Measurements from ENCODE around the gene PPP6R2.
"Not testable (repeated sequence)": the region's sequence is repeated elsewhere in the genome, so short reads cannot be mapped to it uniquely, and the experiment has no call there.

The PPP6R2 gene

DNA sequence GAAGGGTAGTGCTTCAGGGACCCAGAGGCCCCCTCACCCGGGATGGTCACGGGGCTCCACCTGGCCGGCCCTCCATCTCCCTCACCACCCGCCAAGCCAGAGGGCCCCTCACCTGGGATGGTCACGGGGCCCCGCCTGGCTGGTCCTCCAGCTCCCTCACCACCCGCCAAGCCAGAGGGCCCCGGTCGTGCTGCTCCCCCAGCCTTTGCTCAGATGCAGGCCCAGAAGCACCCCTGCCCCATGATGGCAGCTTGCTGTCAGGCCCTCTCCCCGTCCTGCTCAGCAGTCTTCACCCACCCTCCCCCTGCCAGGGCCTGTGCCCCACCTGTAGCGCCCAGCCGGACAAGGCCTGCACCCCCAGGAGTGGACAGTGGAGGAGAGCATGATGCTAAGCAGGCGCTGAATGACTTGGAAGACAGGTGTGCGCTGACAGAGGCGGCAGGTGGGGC lies 23.6 kb upstream of the PPP6R2 start:
- DNase-seq: no peak

DNA sequence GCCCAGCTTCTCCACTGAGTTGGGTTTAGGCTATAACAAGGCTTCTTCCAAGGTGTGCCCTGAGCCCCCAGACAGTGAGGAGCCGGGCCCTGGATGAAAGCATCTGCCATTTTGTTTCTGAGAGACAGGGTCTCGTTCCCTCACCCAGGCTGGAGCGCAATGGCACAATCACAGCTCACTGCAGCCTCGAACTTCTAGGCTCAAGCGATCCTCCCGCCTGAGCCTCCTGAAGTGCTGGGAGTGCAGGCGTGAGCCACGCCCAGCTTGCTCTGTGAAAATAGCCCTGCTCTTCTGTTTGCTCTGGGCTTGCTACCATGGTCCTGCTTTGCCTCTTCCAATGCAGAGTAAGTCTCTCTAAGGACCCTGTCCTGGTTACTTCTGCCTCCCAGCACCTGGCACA lies 23.0 kb upstream of the PPP6R2 start:
- no peak for DNase-seq

GRCh38 chr22:50320671-50321325 lies 22.3 kb upstream of the PPP6R2 start:
- no peak for DNase-seq

- DNase-seq: not testable (repeated sequence)
Measured at GRCh38 chr22:50322382-50323104, 20.6 kb upstream of the PPP6R2 start.

DNA sequence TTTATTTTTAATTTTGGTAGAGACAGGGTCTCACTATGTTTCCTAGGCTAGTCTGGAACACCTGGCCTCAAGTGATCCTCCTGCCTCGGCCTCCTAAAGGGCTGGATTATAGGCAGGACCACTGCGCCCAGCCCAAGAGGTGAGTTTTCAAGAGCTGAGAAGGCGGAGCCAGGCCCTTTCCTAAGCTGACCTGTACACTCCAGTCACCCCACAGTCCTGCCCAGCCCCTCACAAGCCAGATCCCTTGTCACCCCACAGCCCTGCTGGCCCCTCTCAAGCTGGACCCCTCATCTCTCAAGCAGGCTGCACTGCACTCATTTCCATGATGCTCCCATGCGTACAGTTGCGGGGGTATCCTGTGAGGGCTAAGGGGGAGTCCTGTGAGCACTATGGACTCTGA lies 19.2 kb upstream of the PPP6R2 start:
- no peak for DNase-seq

- no peak for DNase-seq
Measured at GRCh38 chr22:50325444-50326224, 17.5 kb upstream of the PPP6R2 start.

DNA sequence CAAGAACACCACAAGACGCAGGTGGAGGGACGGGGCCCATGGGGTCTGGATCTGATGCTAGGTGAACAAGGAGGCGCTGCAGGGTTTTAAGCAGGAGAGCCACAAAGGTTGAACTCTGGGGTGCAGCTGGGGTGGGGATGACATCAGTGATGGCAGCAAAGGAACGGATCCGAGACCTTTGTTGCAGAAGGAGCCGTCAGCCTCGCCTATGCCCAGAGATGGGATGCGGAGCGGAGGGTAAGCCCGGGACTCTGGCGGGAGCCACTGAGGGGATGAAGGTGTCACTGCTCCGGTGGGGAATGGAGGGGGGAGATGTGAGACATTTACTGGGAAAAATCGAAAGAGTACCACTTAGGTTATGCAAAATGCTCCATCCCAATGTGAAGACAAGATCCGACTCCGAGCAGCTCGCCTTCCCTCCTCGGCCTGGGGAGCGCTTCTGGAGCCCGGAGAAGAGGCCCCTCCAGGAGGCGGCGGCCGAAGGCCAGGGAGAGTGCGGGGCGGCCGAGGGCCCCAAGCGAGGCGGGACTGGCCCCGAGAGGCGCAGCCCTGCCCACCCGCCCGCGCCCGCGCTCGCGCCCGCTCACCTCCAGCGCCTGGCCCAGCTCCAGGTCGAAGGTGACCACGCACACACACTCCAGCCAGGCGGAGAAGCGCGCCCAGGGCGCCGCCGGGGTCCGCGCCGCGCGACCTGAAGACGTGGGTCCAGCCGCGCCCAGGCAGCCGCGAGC lies 16.7 kb upstream of the PPP6R2 start:
- DNase-seq: no peak

DNA sequence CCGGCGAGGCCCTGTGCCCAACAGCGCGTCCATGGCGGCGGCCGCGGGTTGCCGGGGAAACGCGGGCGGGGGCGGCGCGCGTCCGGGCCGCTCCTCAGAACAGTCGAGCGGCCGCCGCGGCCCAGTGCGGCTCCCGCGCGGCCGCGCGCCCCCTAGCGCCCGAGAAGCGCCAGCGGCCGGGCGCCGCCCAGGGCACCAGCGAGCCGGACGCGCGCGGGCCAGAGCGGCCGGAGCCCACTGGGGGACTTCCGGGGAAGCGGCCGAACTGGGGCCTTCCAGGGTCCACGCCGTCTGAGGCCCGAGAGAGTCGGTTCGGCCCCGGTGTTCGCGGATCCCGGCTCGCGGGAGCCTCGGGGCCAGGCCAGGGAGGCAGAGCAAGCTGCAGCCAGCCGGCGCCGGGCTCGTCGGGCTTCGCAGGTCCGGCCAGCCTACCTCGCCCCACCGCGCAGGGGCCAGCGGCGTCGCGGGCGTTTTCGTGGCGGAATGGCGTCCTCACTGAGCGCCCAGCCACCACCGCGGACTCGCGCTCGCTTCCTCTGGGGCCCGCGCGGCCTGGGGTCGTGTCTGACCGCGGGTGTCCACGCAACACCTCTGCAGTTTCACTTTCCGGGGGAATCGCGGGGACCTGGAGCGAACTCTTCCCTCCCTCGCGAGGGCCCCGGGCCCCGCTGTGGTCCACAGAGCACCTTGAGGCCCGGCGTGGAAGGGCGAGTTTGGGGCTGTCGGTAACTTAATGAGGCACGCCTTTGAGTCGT lies 16.0 kb upstream of the PPP6R2 start, which contains the start of gene DENND6B:
TSS of gene DENND6B (minus strand) at position 57 of the 755 bp plus-strand sequence. CDS start at position 33, 24 bp downstream.
- peak; percentile 95 for DNase-seq

GRCh38 chr22:50327711-50328019 lies 15.5 kb upstream of the PPP6R2 start:
- no peak for DNase-seq

GRCh38 chr22:50329236-50329635 lies 13.9 kb upstream of the PPP6R2 start:
- no peak for DNase-seq

- DNase-seq: not testable (repeated sequence)
Measured at GRCh38 chr22:50334433-50334832, 8.7 kb upstream of the PPP6R2 start.

DNA sequence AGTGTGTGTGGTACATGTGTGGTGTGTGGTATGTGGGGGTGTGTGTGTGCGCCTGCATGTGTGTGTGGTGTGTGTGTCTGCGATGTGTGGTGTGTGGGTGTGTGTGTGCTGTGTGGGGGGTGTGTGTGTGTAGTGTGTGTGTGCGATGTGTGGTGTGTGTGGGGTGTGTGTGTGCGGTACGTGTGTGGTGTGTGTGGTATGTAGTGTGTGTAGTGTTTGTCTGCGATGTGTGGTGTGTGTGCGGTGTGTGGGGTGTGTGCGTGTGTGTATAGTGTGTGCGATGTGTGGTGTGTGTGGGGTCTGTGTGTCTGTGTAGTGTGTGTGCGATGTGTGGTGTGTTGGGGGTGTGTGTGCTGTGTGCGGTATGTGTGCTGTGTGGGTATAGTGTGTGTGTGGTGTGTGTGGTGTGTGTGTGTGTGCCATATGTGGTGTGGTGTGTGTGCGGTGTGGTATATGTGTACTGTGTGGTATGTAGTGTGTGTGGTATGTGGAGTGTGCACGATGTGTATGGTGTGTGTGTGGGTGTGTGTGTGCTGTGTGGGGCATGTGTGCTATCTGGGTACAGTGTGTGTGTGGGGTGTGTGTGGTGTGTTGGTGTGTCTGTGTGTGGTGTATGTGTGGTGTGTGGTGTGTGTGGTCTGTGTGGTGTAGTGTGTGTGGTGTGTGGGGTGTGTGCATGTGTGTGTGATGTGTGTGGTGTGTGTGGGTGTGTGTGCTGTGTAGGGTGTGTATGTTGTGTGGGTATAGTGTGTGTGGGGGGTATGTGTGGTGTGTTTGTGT lies 5.7 kb upstream of the PPP6R2 start:
- DNase-seq: no peak

DNA sequence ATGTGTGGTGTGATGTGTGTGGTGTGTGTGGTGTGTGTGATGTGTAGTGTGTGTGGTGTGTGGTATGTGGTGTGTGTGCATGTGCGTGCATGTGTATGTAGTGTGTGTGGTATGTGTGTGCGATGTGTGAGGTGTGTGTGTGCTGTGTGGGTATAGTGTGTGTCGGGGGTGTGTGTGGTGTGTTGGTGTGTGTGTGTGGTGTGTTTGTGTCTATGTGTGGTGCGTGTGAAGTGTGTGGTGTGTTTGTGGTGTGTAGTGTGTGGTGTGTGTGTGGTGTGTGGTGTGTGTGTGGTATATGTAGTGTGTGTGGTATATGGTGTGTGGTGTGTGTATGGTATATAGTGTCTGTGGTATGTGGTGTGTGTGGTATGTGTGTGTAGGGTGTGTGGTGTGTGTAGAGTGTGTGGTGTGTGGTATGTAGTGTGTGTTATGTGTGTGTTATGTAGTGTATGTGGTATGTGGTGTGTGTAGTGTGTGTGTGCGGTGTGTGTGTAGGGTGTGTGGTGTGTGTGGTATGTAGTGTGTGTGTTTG lies 5.0 kb upstream of the PPP6R2 start:
- no peak for DNase-seq

GRCh38 chr22:50338860-50339462 lies 4.2 kb upstream of the PPP6R2 start:
- no peak for DNase-seq

DNA sequence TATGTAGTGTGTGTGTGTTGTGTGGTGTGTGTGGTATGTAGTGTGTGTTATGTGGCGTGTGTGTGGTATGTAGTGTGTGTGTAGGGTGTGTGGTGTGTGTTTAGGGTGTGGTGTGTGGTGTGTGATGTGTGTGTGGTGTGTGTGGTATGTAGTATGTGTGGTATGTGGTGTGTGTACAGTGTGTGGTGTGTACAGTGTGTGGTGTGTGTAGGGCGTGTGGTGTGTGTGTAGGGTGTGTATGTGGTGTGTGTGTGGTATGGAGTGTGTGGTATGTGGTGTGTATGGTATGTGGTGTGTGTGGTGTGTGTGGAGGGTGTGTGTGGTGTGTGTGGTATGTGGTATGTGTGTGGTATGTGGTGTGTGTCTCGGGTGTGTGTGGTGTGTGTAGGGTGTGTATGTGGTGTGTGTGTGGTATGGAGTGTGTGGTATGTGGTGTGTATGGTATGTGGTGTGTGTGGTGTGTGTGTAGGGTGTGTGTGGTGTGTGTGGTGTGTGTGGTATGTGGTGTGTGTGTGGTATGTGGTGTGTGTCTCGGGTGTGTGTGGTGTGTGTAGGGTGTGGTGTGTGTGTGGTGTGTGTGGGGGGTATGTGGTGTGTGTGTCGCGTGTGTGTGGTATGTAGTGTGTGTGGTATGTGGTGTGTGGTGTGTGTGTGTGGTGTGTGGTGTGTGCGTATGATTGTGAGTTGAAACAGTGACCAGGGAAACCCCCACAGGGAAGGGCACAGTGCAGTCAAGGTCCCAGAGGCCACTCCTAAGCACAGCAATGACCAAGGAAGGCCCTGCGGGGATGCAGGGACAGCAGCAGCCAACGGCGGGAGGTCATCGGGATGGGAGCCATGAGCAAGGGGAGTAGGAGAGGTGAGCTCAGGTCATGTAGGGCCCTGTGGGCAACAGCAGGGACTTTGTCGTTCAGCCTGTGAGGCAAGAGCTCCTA lies 2.9 kb upstream of the PPP6R2 start:
- peak; percentile 25 for DNase-seq

DNA sequence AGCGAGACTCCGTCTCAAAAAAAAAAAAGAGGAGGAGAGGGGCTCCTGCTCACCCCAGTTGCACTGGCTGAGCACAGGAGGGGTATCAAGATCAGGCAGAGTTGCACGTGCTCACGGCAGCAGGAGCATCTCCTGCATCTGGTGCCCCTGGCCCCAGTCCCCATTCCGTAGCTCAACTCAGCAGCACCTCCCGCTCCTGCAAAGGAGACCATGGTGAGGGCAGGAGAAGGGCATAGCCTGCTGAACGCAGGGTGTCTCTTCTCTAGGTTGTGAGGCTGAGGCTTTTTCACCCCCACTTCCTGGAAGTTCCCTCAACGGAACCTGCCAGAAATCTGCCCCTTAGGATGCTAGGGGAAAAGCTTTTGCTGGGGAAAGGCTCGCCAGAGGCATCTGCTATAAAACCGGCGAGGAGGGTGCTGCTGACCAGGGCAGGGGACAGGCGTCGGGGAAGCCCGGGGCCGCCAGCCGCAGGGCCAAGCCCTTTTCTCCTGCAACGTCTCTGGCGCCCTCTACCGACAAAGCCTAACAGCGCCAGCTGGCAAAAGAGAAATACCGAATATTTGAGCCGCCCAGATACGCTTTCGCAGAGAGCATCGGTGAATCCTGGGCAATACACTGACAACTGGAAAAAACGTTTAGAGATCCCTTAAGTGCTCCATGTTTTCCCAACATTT lies 1.0 kb upstream of the PPP6R2 start:
- peak; percentile 92 for DNase-seq

GRCh38 chr22:50343541-50343935 lies 411 bp downstream of the PPP6R2 start:
- DNase-seq: no peak

DNA sequence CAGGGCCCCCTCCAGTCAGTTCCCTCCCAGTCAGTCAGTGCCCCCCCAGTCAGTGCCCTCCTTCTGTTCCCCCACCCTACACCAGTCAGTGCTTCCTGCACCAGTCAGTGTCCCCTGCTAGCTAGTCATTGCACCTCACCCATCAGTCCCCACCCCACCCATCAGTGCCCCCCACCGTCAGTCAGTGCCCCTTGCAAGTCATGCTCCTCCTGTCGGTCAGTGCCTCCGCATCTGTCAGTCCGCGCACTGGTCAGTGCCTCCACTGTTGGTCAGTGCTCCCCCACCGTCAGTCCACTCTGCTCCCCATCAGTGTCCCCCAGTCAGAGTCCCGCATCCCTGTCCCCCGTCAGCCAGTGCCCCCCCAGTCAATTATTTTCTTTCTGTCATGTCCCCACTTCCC lies 3.3 kb downstream of the PPP6R2 start:
- no peak for DNase-seq

GRCh38 chr22:50347157-50347556 lies 4.0 kb downstream of the PPP6R2 start:
- DNase-seq: no peak

All from NCI-H69 (cell line).